H1 (cell line): ENCODE data around the gene RECK. TPM values are rescaled to one million over a fixed set of nuclear protein-coding genes. Genes with fewer than 3 reads are reported as not detected.

Source experiments
- CTCF ChIA-PET: fragments of 300-600 bp; sonication (Branson Sonifier 250); formaldehyde crosslinking; loops from one replicate; lab custom pipeline; 2021; ENCODE audit not compliant: partially characterized antibody; lab: Charles Lee
- POLR2A ChIA-PET: fragments of 300-600 bp; sonication (Branson Sonifier 250); formaldehyde crosslinking; loops from one replicate; lab custom pipeline; 2021; ENCODE audit warnings: inconsistent platforms; ENCODE audit not compliant: partially characterized antibody; lab: Charles Lee
- DNase-seq, 2 experiments: peaks; one replicate each; pipeline versions ENCODE4 v3.0.0 to v3.0.0-alpha.2; 2010 to 2022; ENCODE audit warnings: low spot score in 2 of 2, low read depth in 1 of 2, mixed read lengths in 1 of 2
- FAIRE-seq: peaks from 2 replicates; lab custom pipeline; 2011; peaks lifted over from hg19 to GRCh38; lab: Jason Lieb, UNC
- H2AFZ ChIP-seq: 2 replicates; pipeline ENCODE4 v1.8.1; 2012; ENCODE audit warnings: low read length, inconsistent platforms
- H2AK5ac ChIP-seq: 2 replicates; pipeline ENCODE4 v1.6.1; 2013; ENCODE audit warnings: low read depth, low read length
- H2BK120ac ChIP-seq: replicated peaks from 2 replicates; pipeline ENCODE3; 2013; ENCODE audit warnings: low read depth, low read length, inconsistent platforms
- H2BK12ac ChIP-seq: 2 replicates; pipeline ENCODE4 v1.6.1; 2013; ENCODE audit warnings: low read depth, low read length
- H2BK15ac ChIP-seq: 2 replicates; pipeline ENCODE4 v1.6.1; 2013; ENCODE audit warnings: low read length
- H2BK20ac ChIP-seq: 2 replicates; pipeline ENCODE4 v1.6.1; 2013; ENCODE audit warnings: low read length
- H2BK5ac ChIP-seq: 2 replicates; pipeline ENCODE4 v1.6.1; 2013; ENCODE audit warnings: low read depth, low read length
- H3K14ac ChIP-seq: 2 replicates; pipeline ENCODE4 v1.6.1; 2013; ENCODE audit warnings: inconsistent platforms; ENCODE audit not compliant: insufficient read length
- H3K18ac ChIP-seq: 2 replicates; pipeline ENCODE4 v1.6.1; 2013; ENCODE audit warnings: low read length; ENCODE audit errors: extremely low read depth
- H3K23ac ChIP-seq: 2 replicates; pipeline ENCODE4 v1.6.1; 2013; ENCODE audit warnings: inconsistent platforms; ENCODE audit not compliant: insufficient read length
- H3K23me2 ChIP-seq: 2 replicates; pipeline ENCODE4 v1.6.1; 2013; ENCODE audit warnings: low read depth, low read length
- H3K27ac ChIP-seq: 2 replicates; pipeline ENCODE4 v1.6.1; 2011; ENCODE audit warnings: low read depth, low read length, inconsistent platforms
- H3K27me3 ChIP-seq, 4 experiments: replicated peaks in 1 of 4; 1 replicate in 1 of 4; 2 replicates in 3 of 4; pipeline versions ENCODE4 v1.6.1 to v1.8.1; 2011 to 2013; ENCODE audit warnings: low read length in 3 of 4, mild to moderate bottlenecking in 3 of 4, inconsistent platforms in 2 of 4, mixed read lengths in 2 of 4, moderate library complexity in 1 of 4; ENCODE audit not compliant: control insufficient read depth in 3 of 4, insufficient read depth in 3 of 4; ENCODE audit errors: extremely low read depth in 1 of 4
- H3K36me3 ChIP-seq, 4 experiments: 2 replicates each; pipeline versions ENCODE4 v1.6.1 to v1.8.1; 2011 to 2013; ENCODE audit warnings: mild to moderate bottlenecking in 4 of 4, low read length in 3 of 4, moderate library complexity in 2 of 4, control low read depth in 1 of 4, inconsistent platforms in 1 of 4; ENCODE audit not compliant: insufficient read depth in 4 of 4, control insufficient read depth in 2 of 4
- H3K4ac ChIP-seq: replicated peaks from 2 replicates; pipeline ENCODE3; 2013; ENCODE audit warnings: low read length, low read depth, mixed read lengths, inconsistent platforms; ENCODE audit not compliant: insufficient read length
- H3K4me1 ChIP-seq, 4 experiments: replicated peaks in 1 of 4; 1 replicate in 1 of 4; 2 replicates in 3 of 4; pipeline versions ENCODE4 v1.6.1 to v1.8.1; 2011 to 2013; ENCODE audit warnings: low read length in 3 of 4, inconsistent platforms in 2 of 4, mixed read lengths in 1 of 4; ENCODE audit not compliant: insufficient read depth in 4 of 4, control insufficient read depth in 3 of 4
- H3K4me2 ChIP-seq, 2 experiments: 2 replicates each; pipeline versions ENCODE4 v1.6.1 to v1.8.1; 2011 to 2013; ENCODE audit warnings: low read depth in 2 of 2, low read length in 2 of 2, control low read depth in 1 of 2, inconsistent platforms in 1 of 2, mild to moderate bottlenecking in 1 of 2; ENCODE audit not compliant: insufficient read depth in 1 of 2
- H3K4me3 ChIP-seq, 4 experiments: fragments of 200-600, 300-600 bp in 1 of 4; sonication (generic), shearing (Covaris generic), sonication (Bioruptor Twin) in 1 of 4; 2 replicates each; pipeline versions ENCODE4 v1.5.1 to v1.8.1; 2011 to 2016; ENCODE audit warnings: low read length in 4 of 4, low read depth in 3 of 4, control low read depth in 2 of 4, inconsistent platforms in 2 of 4, mild to moderate bottlenecking in 2 of 4, mixed read lengths in 1 of 4, moderate library complexity in 1 of 4; ENCODE audit not compliant: insufficient read depth in 2 of 4; ENCODE audit errors: extremely low read depth in 1 of 4
- H3K56ac ChIP-seq: replicated peaks from 2 replicates; pipeline ENCODE3; 2013; ENCODE audit warnings: low read depth, mild to moderate bottlenecking, mixed read lengths, low read length, inconsistent platforms; ENCODE audit not compliant: insufficient read length
- H3K79me1 ChIP-seq: 2 replicates; pipeline ENCODE4 v1.6.1; 2013; ENCODE audit warnings: low read depth, low read length, control low read depth
- H3K79me2 ChIP-seq, 2 experiments: 2 replicates each; pipeline versions ENCODE4 v1.6.1 to v1.8.1; 2012 to 2013; ENCODE audit warnings: low read length in 2 of 2, mild to moderate bottlenecking in 2 of 2, inconsistent platforms in 1 of 2; ENCODE audit not compliant: insufficient read depth in 2 of 2, control insufficient read depth in 1 of 2
- H3K9ac ChIP-seq, 4 experiments: replicated peaks in 1 of 4; 1 replicate in 1 of 4; 2 replicates in 3 of 4; pipeline versions ENCODE4 v1.6.1 to v1.8.1; 2011 to 2013; ENCODE audit warnings: low read depth in 3 of 4, low read length in 3 of 4, control low read depth in 2 of 4, mild to moderate bottlenecking in 2 of 4, moderate library complexity in 2 of 4, inconsistent platforms in 1 of 4; ENCODE audit errors: extremely low read depth in 1 of 4
- H3K9me3 ChIP-seq, 2 experiments: 2 replicates each; pipeline versions ENCODE4 v1.6.1 to v1.8.1; 2012 to 2013; ENCODE audit warnings: mild to moderate bottlenecking in 2 of 2, moderate library complexity in 2 of 2, control low read depth in 1 of 2, inconsistent platforms in 1 of 2, low read depth in 1 of 2, low read length in 1 of 2, mixed read lengths in 1 of 2; ENCODE audit not compliant: insufficient read depth in 2 of 2
- H4K20me1 ChIP-seq, 2 experiments: replicated peaks in 1 of 2; 2 replicates each; pipeline versions ENCODE3 to v1.8.1; 2011 to 2013; ENCODE audit warnings: inconsistent platforms in 2 of 2, low read length in 2 of 2, mild to moderate bottlenecking in 1 of 2; ENCODE audit not compliant: insufficient read depth in 2 of 2, control insufficient read depth in 1 of 2
- H4K5ac ChIP-seq: 2 replicates; pipeline ENCODE4 v1.6.1; 2013; ENCODE audit warnings: low read length, low read depth, mixed read lengths, inconsistent platforms; ENCODE audit not compliant: insufficient read length
- H4K8ac ChIP-seq: 2 replicates; pipeline ENCODE4 v1.8.0; 2013; ENCODE audit warnings: mild to moderate bottlenecking, moderate library complexity, low read length, inconsistent platforms; ENCODE audit not compliant: insufficient read depth; ENCODE audit errors: extremely low read depth
- H4K91ac ChIP-seq: replicated peaks from 2 replicates; pipeline ENCODE3; 2013; ENCODE audit warnings: low read length, mixed read lengths, inconsistent platforms; ENCODE audit not compliant: insufficient read length
- BACH1 ChIP-seq: IDR thresholded peaks from 2 replicates; pipeline ENCODE4 v1.6.1; 2012; ENCODE audit warnings: low read length, improper control_type of control experiment
- GABPA ChIP-seq: IDR thresholded peaks from 2 replicates; pipeline ENCODE4 v1.6.1; 2011; ENCODE audit warnings: mild to moderate bottlenecking, low read length, moderate library complexity, borderline replicate concordance; ENCODE audit not compliant: insufficient read depth
- NANOG ChIP-seq: IDR thresholded peaks from 2 replicates; pipeline ENCODE4 v1.6.1; 2011; ENCODE audit warnings: low read length, low read depth, mild to moderate bottlenecking, inconsistent platforms; ENCODE audit not compliant: insufficient read depth, poor library complexity, severe bottlenecking
- RBBP5 ChIP-seq: IDR thresholded peaks from 2 replicates; pipeline ENCODE4 v1.7.1; 2012; ENCODE audit warnings: low read depth, mild to moderate bottlenecking, inconsistent platforms, low read length, moderate library complexity, borderline replicate concordance
- SP4 ChIP-seq: IDR thresholded peaks from 2 replicates; pipeline ENCODE4 v1.6.1; 2012; ENCODE audit warnings: low read length, inconsistent platforms
- YY1 ChIP-seq: IDR thresholded peaks from 2 replicates; pipeline ENCODE4 v1.6.1; 2011; ENCODE audit warnings: low read depth, mild to moderate bottlenecking, low read length
- WGBS, 2 experiments: shearing (Covaris generic) in 1 of 2; methylation state at CpG; one replicate each; pipeline versions ENCODE4 v1.1.6 to v1.1.7; 2013 to 2015; ENCODE audit warnings: low lambda C conversion rate in 2 of 2, mixed read lengths in 2 of 2, inconsistent platforms in 1 of 2, low coverage in 1 of 2, missing lambda C conversion rate in 1 of 2; ENCODE audit not compliant: insufficient replicate concordance in 2 of 2, insufficient coverage in 1 of 2, insufficient read length in 1 of 2; ENCODE audit errors: extremely low coverage in 1 of 2, missing lambda C conversion rate in 1 of 2; 5-methylcytosine and 5-hydroxymethylcytosine counted together
- polyA plus RNA-seq, 7 experiments: library from polyadenylated mRNA; depleted of rRNA in 3 of 7; stranded (reverse) in 5 of 7; unstranded in 2 of 7; fragments of >200 nt in 5 of 7; fragments of 200-250 nt in 2 of 7; gene quantifications; 1 replicate in 5 of 7; 2 replicates in 1 of 7; 4 replicates in 1 of 7; pipeline versions ENCODE4 v1.2.1 to v1.2.3, GENCODE V29; 2011 to 2013; ENCODE audit warnings: missing spikeins in 2 of 7, mixed read lengths in 2 of 7
- total RNA-seq: library from RNA; stranded (reverse); fragmentation: NEBNext Ultra II Directional; extraction: Animal tissue kit (Norgen Biotek cat#: 25700); gene quantifications from 2 replicates; pipeline ENCODE4 v1.2.1, GENCODE V29; 2021
- TF ChIP-seq, protein P1 (sequence below): IDR thresholded peaks from 2 replicates; pipeline ENCODE4 v1.6.1; 2012; ENCODE audit warnings: low read length, inconsistent platforms
- TF ChIP-seq, protein P2 (sequence below): IDR thresholded peaks from 2 replicates; pipeline ENCODE4 v1.6.1; 2011; ENCODE audit warnings: low read length, improper control_type of control experiment

The RECK gene
- total and polyA plus RNA-seq, 2 of the 8 experiments (the other 6 are each of a cell fraction or from before 2014, with no cell fraction given) = 5.4 to 9.8 TPM

DNA sequence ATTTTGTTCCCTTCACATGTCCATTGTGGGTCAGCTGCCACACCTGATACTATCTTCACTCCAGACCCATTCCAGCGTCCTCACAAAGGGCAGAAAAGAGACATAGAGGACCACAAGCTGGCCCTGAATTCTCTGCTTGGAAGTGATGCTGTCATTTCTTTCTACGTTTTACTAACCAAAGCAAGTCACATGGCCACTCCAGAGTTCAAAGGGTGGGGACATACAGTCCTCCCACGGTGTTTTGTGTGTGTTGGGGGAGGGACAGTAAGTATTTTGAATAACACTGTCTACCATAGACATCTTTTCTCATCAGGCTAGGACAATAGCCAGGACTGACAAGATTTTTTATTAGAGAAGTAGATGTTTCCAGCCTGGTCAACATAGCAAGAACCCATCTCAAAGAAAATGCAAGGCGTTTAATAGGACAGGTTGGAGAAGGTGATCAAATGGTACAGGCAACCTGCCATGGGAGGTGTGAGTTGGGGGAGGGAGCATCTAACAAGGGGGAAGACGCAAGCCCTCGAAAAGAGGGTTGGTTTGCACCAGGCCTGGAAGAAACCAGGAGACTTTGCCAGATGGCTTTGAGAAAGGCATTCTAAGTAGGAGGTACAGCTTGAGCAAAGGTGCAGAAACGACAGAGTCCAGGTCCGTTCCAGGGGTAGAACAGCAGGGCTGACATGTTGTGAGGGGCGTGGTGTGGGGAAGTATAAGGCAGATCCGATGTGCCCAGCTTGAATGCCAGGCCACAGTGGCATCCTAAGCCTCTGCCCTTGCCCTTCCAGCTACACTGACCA, 88.5 kb downstream of the RECK start:
- no peak overlapping the region for H2BK15ac ChIP-seq
- H2BK120ac ChIP-seq = no peak overlapping the region
- no peak overlapping the region for H2BK5ac ChIP-seq
- H3K27me3 ChIP-seq = no peaks in the 10 kb centered on the region
- H3K4me3 ChIP-seq = no peak overlapping the region
- CTCF ChIA-PET = interaction anchor here (1.3 to 4.7 kb wide), 4 partner anchors 17 to 40 kb away, joined by 3 to 23 read pairs (median 8); no protein-coding TSS in a partner anchor
- H3K23me2 ChIP-seq = no peaks in the 10 kb centered on the region
- H2AFZ ChIP-seq = no peak overlapping the region
- H3K9me3 ChIP-seq = no peaks in the 10 kb centered on the region
- H3K27ac ChIP-seq = no peak overlapping the region
- H2AK5ac ChIP-seq = no peak overlapping the region
- no peaks in the 10 kb centered on the region for H3K4me1 ChIP-seq
- H4K91ac ChIP-seq = no peak overlapping the region
- no peak overlapping the region for H4K5ac ChIP-seq
- no peak overlapping the region for H3K23ac ChIP-seq
- H4K8ac ChIP-seq = no peak overlapping the region
- POLR2A ChIA-PET = interaction anchor here (0.9 kb wide), 1 partner anchor 12 kb away, joined by 3 read pairs; no protein-coding TSS in a partner anchor
- TF ChIP-seq NANOG (no peak), YY1 (no peak), RBBP5 (no peak), SP4 (no peak), BACH1 (no peak), GABPA (no peak)
- TF ChIP-seq, protein P1, sequence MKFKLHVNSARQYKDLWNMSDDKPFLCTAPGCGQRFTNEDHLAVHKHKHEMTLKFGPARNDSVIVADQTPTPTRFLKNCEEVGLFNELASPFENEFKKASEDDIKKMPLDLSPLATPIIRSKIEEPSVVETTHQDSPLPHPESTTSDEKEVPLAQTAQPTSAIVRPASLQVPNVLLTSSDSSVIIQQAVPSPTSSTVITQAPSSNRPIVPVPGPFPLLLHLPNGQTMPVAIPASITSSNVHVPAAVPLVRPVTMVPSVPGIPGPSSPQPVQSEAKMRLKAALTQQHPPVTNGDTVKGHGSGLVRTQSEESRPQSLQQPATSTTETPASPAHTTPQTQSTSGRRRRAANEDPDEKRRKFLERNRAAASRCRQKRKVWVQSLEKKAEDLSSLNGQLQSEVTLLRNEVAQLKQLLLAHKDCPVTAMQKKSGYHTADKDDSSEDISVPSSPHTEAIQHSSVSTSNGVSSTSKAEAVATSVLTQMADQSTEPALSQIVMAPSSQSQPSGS = no peak
- TF ChIP-seq, protein P2, sequence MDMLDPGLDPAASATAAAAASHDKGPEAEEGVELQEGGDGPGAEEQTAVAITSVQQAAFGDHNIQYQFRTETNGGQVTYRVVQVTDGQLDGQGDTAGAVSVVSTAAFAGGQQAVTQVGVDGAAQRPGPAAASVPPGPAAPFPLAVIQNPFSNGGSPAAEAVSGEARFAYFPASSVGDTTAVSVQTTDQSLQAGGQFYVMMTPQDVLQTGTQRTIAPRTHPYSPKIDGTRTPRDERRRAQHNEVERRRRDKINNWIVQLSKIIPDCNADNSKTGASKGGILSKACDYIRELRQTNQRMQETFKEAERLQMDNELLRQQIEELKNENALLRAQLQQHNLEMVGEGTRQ = no peak
- no peak overlapping the region for H3K18ac ChIP-seq
- H3K36me3 ChIP-seq = peaks cover 0 to 5% (median 0%) of the 10 kb centered on the region in 4 experiments; a peak in 2 of 8 replicates
- H2BK20ac ChIP-seq = no peak overlapping the region
- no peak for DNase-seq
- H3K4ac ChIP-seq = no peak overlapping the region
- H3K4me2 ChIP-seq = no peak overlapping the region
- FAIRE-seq = no peak
- H2BK12ac ChIP-seq = no peak overlapping the region
- no peak overlapping the region for H3K56ac ChIP-seq
- no peaks in the 10 kb centered on the region for H3K79me2 ChIP-seq
- H3K14ac ChIP-seq = no peak overlapping the region
- WGBS, 2 experiments = 85% methylated on average over 10 of the region's 10 CpGs; no CpG with 5 or more reads in 1 of the 2 experiments
- H3K79me1 ChIP-seq = no peaks in the 10 kb centered on the region
- no peaks in the 10 kb centered on the region for H4K20me1 ChIP-seq
- H3K9ac ChIP-seq = no peak overlapping the region
